ENCODE results near the gene CADPS2. TPM values are rescaled to one million over a fixed set of nuclear protein-coding genes. Genes with fewer than 3 reads are reported as not detected.

The CADPS2 gene
- total and polyA plus RNA-seq, 2 of the 8 experiments (the other 6 are each of a cell fraction or from before 2014, with no cell fraction given) = 8.9 to 22.3 TPM

- H2BK20ac ChIP-seq (ENCODE audit: low read length) = no peak within 1 kb of the TSS
- no peak for FAIRE-seq
Observed at GRCh38 chr7:122702872-122703510, 183.3 kb downstream of the CADPS2 start, which contains the start of gene RNF148. Gene RNF148, minus strand, starts transcription at chr7:122702922. Its CDS starts 172 bp downstream, at chr7:122702750.

More at GRCh38 chr7:122702872-122703510, 183.3 kb downstream of the CADPS2 start, which contains the start of gene RNF148:
- Histone ChIP-seq H3K4ac (replicated peaks; ENCODE audit: insufficient read length, low read depth, low read length) (no peak within 1 kb of the TSS), H3K4me3 (ENCODE audit: extremely low read depth in 1 of 4, insufficient read depth in 2 of 4, low read depth in 3 of 4, low read length in 4 of 4) (no peak within 1 kb of the TSS), H3K79me1 (ENCODE audit: low read depth, low read length) (no peaks in the 10 kb centered on the region), H4K20me1 (replicated peaks in 1 of 2; ENCODE audit: control insufficient read depth in 1 of 2, insufficient read depth in 2 of 2, low read length in 2 of 2) (no peaks in the 10 kb centered on the region), H2BK120ac (replicated peaks; ENCODE audit: low read depth, low read length) (no peak within 1 kb of the TSS), H3K36me3 (ENCODE audit: control insufficient read depth in 2 of 4, insufficient read depth in 4 of 4, low read length in 3 of 4) (no peaks in the 10 kb centered on the region), H3K79me2 (ENCODE audit: control insufficient read depth in 1 of 2, insufficient read depth in 2 of 2, low read length in 2 of 2) (no peaks in the 10 kb centered on the region), H4K5ac (ENCODE audit: insufficient read length, low read depth, low read length) (no peak within 1 kb of the TSS), H2BK5ac (ENCODE audit: low read depth, low read length) (no peak within 1 kb of the TSS), H3K9me3 (ENCODE audit: insufficient read depth in 2 of 2, low read depth in 1 of 2, low read length in 1 of 2) (no peaks in the 10 kb centered on the region; a peak in 1 of 4 replicates), H2AFZ (ENCODE audit: low read length) (no peak within 1 kb of the TSS), H3K56ac (replicated peaks; ENCODE audit: insufficient read length, low read depth, low read length) (no peak within 1 kb of the TSS), H4K8ac (ENCODE audit: extremely low read depth, insufficient read depth, low read length) (no peak within 1 kb of the TSS), H4K91ac (replicated peaks; ENCODE audit: insufficient read length, low read length) (no peak within 1 kb of the TSS), H3K18ac (ENCODE audit: extremely low read depth, low read length) (no peak within 1 kb of the TSS), H3K4me2 (ENCODE audit: insufficient read depth in 1 of 2, low read depth in 2 of 2, low read length in 2 of 2) (no peak within 1 kb of the TSS), H2AK5ac (ENCODE audit: low read depth, low read length) (no peak within 1 kb of the TSS), H3K27me3 (replicated peaks in 1 of 4; ENCODE audit: control insufficient read depth in 3 of 4, extremely low read depth in 1 of 4, insufficient read depth in 3 of 4, low read length in 3 of 4) (no peaks in the 10 kb centered on the region), H2BK12ac (ENCODE audit: low read depth, low read length) (no peak within 1 kb of the TSS), H3K9ac (replicated peaks in 1 of 4; ENCODE audit: extremely low read depth in 1 of 4, low read depth in 3 of 4, low read length in 3 of 4) (no peak within 1 kb of the TSS), H2BK15ac (ENCODE audit: low read length) (no peak within 1 kb of the TSS), H3K23ac (ENCODE audit: insufficient read length) (no peak within 1 kb of the TSS), H3K14ac (ENCODE audit: insufficient read length) (no peak within 1 kb of the TSS), H3K23me2 (ENCODE audit: low read depth, low read length) (no peaks in the 10 kb centered on the region), H3K4me1 (replicated peaks in 1 of 4; ENCODE audit: control insufficient read depth in 3 of 4, insufficient read depth in 4 of 4, low read length in 3 of 4) (peaks cover 0 to 3% (median under 1%) of the 10 kb centered on the region in 4 experiments; a peak in 2 of 7 replicates), H3K27ac (ENCODE audit: low read depth, low read length) (no peak within 1 kb of the TSS)
- CTCF ChIA-PET (ENCODE audit: partially characterized antibody) = interaction anchor here (1.3 to 6.4 kb wide), 2 partner anchors 13 to 15 kb away, joined by 4 to 35 read pairs; no protein-coding TSS in a partner anchor
- WGBS, 2 experiments (ENCODE audit: extremely low coverage in 1 of 2, insufficient coverage in 1 of 2, insufficient read length in 1 of 2, insufficient replicate concordance in 2 of 2, low coverage in 1 of 2, low lambda C conversion rate in 2 of 2, missing lambda C conversion rate in 1 of 2) = 94% methylated on average over 1 of the region's 1 CpG; no CpG with 5 or more reads in 1 of the 2 experiments
- no peak for DNase-seq (ENCODE audit: low read depth in 1 of 2, low spot score in 2 of 2)
- POLR2A ChIA-PET (ENCODE audit: partially characterized antibody) = no interaction called here

Data from H1 (cell line).